IPS-NIHi11 (cell line): ENCODE results near the gene CFAP65.

Experiments
- DNase-seq: peaks from one replicate; pipeline ENCODE4 v3.0.0; 2012; ENCODE audit warnings: mixed read lengths, low spot score

The CFAP65 gene

GRCh38 chr2:219060821-219061791 is 19.8 kb upstream of the CFAP65 start, which contains the start of gene IHH:
IHH (minus strand) TSS chr2:219060921; CDS start chr2:219060467, 454 bp downstream.
- DNase-seq = peak; percentile 75

GRCh38 chr2:219059725-219060682 is 18.7 kb upstream of the CFAP65 start:
- peak; percentile 40 for DNase-seq

GRCh38 chr2:219059375-219059724 is 18.0 kb upstream of the CFAP65 start:
- DNase-seq = no peak

GRCh38 chr2:219058541-219059374 is 17.4 kb upstream of the CFAP65 start:
- peak; percentile 55 for DNase-seq

- peak; percentile 94 for DNase-seq
Observed at GRCh38 chr2:219057709-219058540, 16.6 kb upstream of the CFAP65 start.

- DNase-seq = peak; percentile 30
Observed at GRCh38 chr2:219056896-219057708, 15.8 kb upstream of the CFAP65 start.

GRCh38 chr2:219056176-219056895 is 15.0 kb upstream of the CFAP65 start:
- DNase-seq = no peak

GRCh38 chr2:219054956-219055903 is 13.9 kb upstream of the CFAP65 start:
- DNase-seq = no peak

- DNase-seq = no peak
Observed at GRCh38 chr2:219049282-219049681, 8.0 kb upstream of the CFAP65 start.

- peak; percentile 88 for DNase-seq
Observed at GRCh38 chr2:219045937-219046550, 4.7 kb upstream of the CFAP65 start.

GRCh38 chr2:219042750-219043149 is 1.4 kb upstream of the CFAP65 start:
- DNase-seq = no peak

- DNase-seq = no peak
Observed at GRCh38 chr2:219042157-219042556, 841 bp upstream of the CFAP65 start.

GRCh38 chr2:219038600-219038999 is 2.7 kb downstream of the CFAP65 start:
- no peak for DNase-seq

GRCh38 chr2:219037783-219038499 is 3.4 kb downstream of the CFAP65 start:
- DNase-seq = no peak

GRCh38 chr2:219035942-219036341 is 5.4 kb downstream of the CFAP65 start:
- DNase-seq = no peak

- DNase-seq = no peak
Observed at GRCh38 chr2:219034823-219035222, 6.5 kb downstream of the CFAP65 start.
